ENCODE data around the gene GMDS. TPM values are rescaled to one million over a fixed set of nuclear protein-coding genes. Genes with fewer than 3 reads are reported as not detected.

GMDS gene
- total and polyA plus RNA-seq, 2 of the 13 experiments (the other 11 are each of a cell fraction or from before 2014, with no cell fraction given), result 64.4 to 112 TPM

GRCh38 chr6:1645466-1646185 is 599.8 kb downstream of the GMDS start (continued):
- no peak for TF ChIP-seq HMG20A (CRISPR knock-in tag; IDR thresholded peaks at IDR 0.05; ENCODE audit: borderline replicate concordance)

GRCh38 chr6:1644516-1645060 is 600.8 kb downstream of the GMDS start:
- Histone ChIP-seq H2AFZ (ENCODE audit: low read length) (no peak overlapping the region), H3K9ac (ENCODE audit: insufficient read depth, low read depth, low read length) (no peak overlapping the region), H3K36me3 (replicated peaks in 1 of 2; ENCODE audit: control insufficient read depth in 1 of 2, insufficient read depth in 2 of 2, low read length in 2 of 2) (peaks cover 0 to 34% of the 10 kb centered on the region in 2 experiments; a peak in 3 of 5 replicates), H4K20me1 (ENCODE audit: insufficient read depth, low read length) (no peaks in the 10 kb centered on the region; the same call in 1 of the 2 replicates), H3K27ac (ENCODE audit: extremely low read length, insufficient read depth, low read length) (no peak overlapping the region), H3K9me3 (ENCODE audit: low read length) (no peaks in the 10 kb centered on the region), H3K4me1 (ENCODE audit: insufficient read depth, low read length) (no peaks in the 10 kb centered on the region), H3K27me3 (ENCODE audit: control insufficient read depth in 1 of 2, insufficient read depth in 2 of 2, low read length in 2 of 2) (no peaks in the 10 kb centered on the region), H3K79me2 (ENCODE audit: insufficient read depth, low read length) (no peaks in the 10 kb centered on the region), H3K4me2 (ENCODE audit: low read depth, low read length) (no peak overlapping the region), H3K4me3 (replicated peaks in 1 of 3; ENCODE audit: insufficient read depth in 1 of 3, low read depth in 2 of 3, low read length in 3 of 3) (no peak overlapping the region)
- BruUV-seq (replicated peaks), result no TSS peak
- intact Hi-C loops (cut with micrococcal nuclease; ENCODE audit: unreplicated experiment) (no loop called here), in situ Hi-C loops (cut with HindIII; ENCODE audit: extremely low pct_ligation_motif_present, low pct_unique_long_range_greater_than_20kb) (no loop called here)
- FAIRE-seq, result no peak
- ATAC-seq, result no peak
- no peak for DNase-seq (ENCODE audit: low spot score)
- ChIA-PET CTCF (ENCODE audit: low intra/inter-chr PET ratio, low total read pairs) (no interaction called here), POLR2A (no interaction called here)
- WGBS (ENCODE audit: low lambda C conversion rate), result 92% methylated on average over 12 of the region's 12 CpGs
- TF ChIP-seq KMT2B (CRISPR knock-in tag; IDR thresholded peaks at IDR 0.05) (no peak), MYPOP (CRISPR knock-in tag; IDR thresholded peaks at IDR 0.05) (no peak), NFAT5 (CRISPR knock-in tag; IDR thresholded peaks at IDR 0.05) (no peak), RARA (CRISPR knock-in tag; IDR thresholded peaks at IDR 0.05) (no peak), ZNF337 (CRISPR knock-in tag; IDR thresholded peaks at IDR 0.05; ENCODE audit: borderline replicate concordance, low read depth) (no peak), ZNF44 (CRISPR knock-in tag; IDR thresholded peaks at IDR 0.05) (no peak), IRF9 (CRISPR knock-in tag; IDR thresholded peaks at IDR 0.05; ENCODE audit: borderline replicate concordance) (no peak), SALL1 (CRISPR knock-in tag; IDR thresholded peaks at IDR 0.05) (no peak), POLR2AphosphoS2 (IDR thresholded peaks at IDR 0.05; ENCODE audit: low read depth, low read length) (no peak), BCL3 (CRISPR knock-in tag; IDR thresholded peaks at IDR 0.05) (no peak), HNRNPK (IDR thresholded peaks at IDR 0.05; ENCODE audit: low read depth, low read length, poor library complexity, severe bottlenecking) (no peak), SIX4 (CRISPR knock-in tag; IDR thresholded peaks at IDR 0.05) (no peak), MIER2 (CRISPR knock-in tag; IDR thresholded peaks at IDR 0.05) (no peak)
